SK-N-MC (cell line): ENCODE data around the gene FMN2.

Experiments used
- EZH2 ChIP-seq: fragments of 200-600 bp; sonication (generic); IDR thresholded peaks from one replicate; pipeline ENCODE4 v1.6.1; 2017; ENCODE audit warnings: antibody characterized with exemption
- POLR2AphosphoS5 ChIP-seq: IDR thresholded peaks from 2 replicates; pipeline ENCODE4 v1.6.1; 2012; ENCODE audit warnings: mild to moderate bottlenecking, low read depth, low read length, borderline replicate concordance

GRCh38 chr1:240341365-240342250 is 249.9 kb downstream of the FMN2 start:
- TF ChIP-seq POLR2AphosphoS5: no peak
- TF ChIP-seq EZH2: no peak
